Smooth muscle cell of the brain vasculature (primary cell): ENCODE results near the gene ATP2B2.
A peak's percentile ranks its signal among the peaks of the same experiment; 100 is the strongest.
"Not testable (repeated sequence)": the region's sequence is repeated elsewhere in the genome, so short reads cannot be mapped to it uniquely, and the experiment has no call there.

Experiments used
- DNase-seq: peaks from one replicate; pipeline ENCODE4 v3.0.0-alpha.2; 2012; ENCODE audit warnings: low read depth, low spot score

Gene ATP2B2

GRCh38 chr3:10384541-10385360, 120.6 kb downstream of the ATP2B2 start:
- no peak for DNase-seq

GRCh38 chr3:10383850-10384248, 121.5 kb downstream of the ATP2B2 start:
- DNase-seq = no peak

- DNase-seq = no peak
Measured at GRCh38 chr3:10382892-10383849, 122.2 kb downstream of the ATP2B2 start.

- not testable (repeated sequence) for DNase-seq
Measured at GRCh38 chr3:10382445-10382844, 122.9 kb downstream of the ATP2B2 start.

- DNase-seq = no peak
Measured at GRCh38 chr3:10381336-10381735, 124.0 kb downstream of the ATP2B2 start.

- no peak for DNase-seq
Measured at GRCh38 chr3:10380906-10381305, 124.5 kb downstream of the ATP2B2 start.

GRCh38 chr3:10379961-10380360, 125.4 kb downstream of the ATP2B2 start:
- DNase-seq = no peak

- DNase-seq = no peak
Measured at GRCh38 chr3:10379161-10379560, 126.2 kb downstream of the ATP2B2 start.

GRCh38 chr3:10378742-10379141, 126.6 kb downstream of the ATP2B2 start:
- DNase-seq = no peak

GRCh38 chr3:10378246-10378645, 127.1 kb downstream of the ATP2B2 start:
- no peak for DNase-seq

- no peak for DNase-seq
Measured at GRCh38 chr3:10377148-10377725, 128.1 kb downstream of the ATP2B2 start.

- no peak for DNase-seq
Measured at GRCh38 chr3:10376353-10376752, 129.0 kb downstream of the ATP2B2 start.

- no peak for DNase-seq
Measured at GRCh38 chr3:10375296-10376053, 129.9 kb downstream of the ATP2B2 start.

GRCh38 chr3:10374311-10374710, 131.1 kb downstream of the ATP2B2 start:
- no peak for DNase-seq

- no peak for DNase-seq
Measured at GRCh38 chr3:10373686-10374261, 131.6 kb downstream of the ATP2B2 start.

GRCh38 chr3:10371789-10372188, 133.6 kb downstream of the ATP2B2 start:
- no peak for DNase-seq

- DNase-seq = no peak
Measured at GRCh38 chr3:10371167-10371566, 134.2 kb downstream of the ATP2B2 start.

- DNase-seq = no peak
Measured at GRCh38 chr3:10370429-10370828, 135.0 kb downstream of the ATP2B2 start.

GRCh38 chr3:10368512-10368911, 136.9 kb downstream of the ATP2B2 start:
- no peak for DNase-seq

- DNase-seq = no peak
Measured at GRCh38 chr3:10367506-10367905, 137.9 kb downstream of the ATP2B2 start.

- peak; percentile 96 for DNase-seq
Measured at GRCh38 chr3:10366651-10367101, 138.7 kb downstream of the ATP2B2 start.
